Prostate gland (tissue), 2 donors: ENCODE measurements around the gene LANCL1. TPM values are rescaled to one million over a fixed set of nuclear protein-coding genes. Genes with fewer than 3 reads are reported as not detected.

Experiments used
- DNase-seq: peaks from one replicate; pipeline ENCODE4 v3.0.0-alpha.2; 2019; ENCODE audit warnings: low spot score
- H3K27ac ChIP-seq, 2 donors: fragments of 200-600 bp; sonication (generic); 2 replicates each; pipeline ENCODE4 v1.5.1; 2017 to 2019
- H3K27me3 ChIP-seq: fragments of 200-600 bp; sonication (generic); replicated peaks from 2 replicates; pipeline ENCODE4 v1.5.1; 2019; ENCODE audit not compliant: insufficient read depth
- H3K36me3 ChIP-seq, 2 donors: fragments of 200-600 bp; sonication (generic); 1 replicate in 1 of 2; 2 replicates in 1 of 2; pipeline versions ENCODE4 v1.5.1 to v1.8.1; 2017 to 2019
- H3K4me1 ChIP-seq: fragments of 200-600 bp; sonication (generic); replicated peaks from 2 replicates; pipeline ENCODE4 v1.5.1; 2019
- H3K4me3 ChIP-seq, 2 donors: fragments of 200-600 bp; sonication (generic); 2 replicates each; pipeline ENCODE4 v1.5.1; 2017 to 2019
- H3K9me3 ChIP-seq: fragments of 200-600 bp; sonication (generic); 2 replicates; pipeline ENCODE4 v1.5.1; 2017
- POLR2A ChIP-seq: fragments of 450-650 bp; IDR thresholded peaks from one replicate; pipeline ENCODE4 v1.6.1; 2016; ENCODE audit warnings: antibody characterized with exemption, mild to moderate bottlenecking
- POLR2AphosphoS5 ChIP-seq: sonication (generic); formaldehyde crosslinking; IDR thresholded peaks from one replicate; pipeline ENCODE4 v1.6.1; 2017; ENCODE audit warnings: antibody characterized with exemption
- WGBS: methylation state at CpG from one replicate; pipeline ENCODE4 v1.1.5; 2018; 5-methylcytosine and 5-hydroxymethylcytosine counted together
- intact Hi-C: fragments of 100-400 bp; cut with DNase I; formaldehyde crosslinking; loops from one replicate; pipeline ENCODE4 v1.14.2; 2022
- total RNA-seq, 2 donors: library from RNA; depleted of rRNA; stranded (reverse); fragments of >200 nt; gene quantifications; one replicate each; pipeline ENCODE4 v1.1.0, GENCODE V29; 2016
- TF ChIP-seq, protein P1 (sequence below), 4 experiments: fragments of 200-600 bp in 2 of 4; fragments of 450-650 bp in 2 of 4; sonication (generic) in 2 of 4; IDR thresholded peaks; 1 replicate in 3 of 4; 2 replicates in 1 of 4; pipeline ENCODE4 v1.5.1; 2016 to 2019; ENCODE audit warnings: antibody characterized with exemption in 4 of 4, mild to moderate bottlenecking in 2 of 4, moderate library complexity in 2 of 4

LANCL1 gene
- total RNA-seq, 2 donors from 2014 or later, result 48.2 to 50.1 TPM

DNA sequence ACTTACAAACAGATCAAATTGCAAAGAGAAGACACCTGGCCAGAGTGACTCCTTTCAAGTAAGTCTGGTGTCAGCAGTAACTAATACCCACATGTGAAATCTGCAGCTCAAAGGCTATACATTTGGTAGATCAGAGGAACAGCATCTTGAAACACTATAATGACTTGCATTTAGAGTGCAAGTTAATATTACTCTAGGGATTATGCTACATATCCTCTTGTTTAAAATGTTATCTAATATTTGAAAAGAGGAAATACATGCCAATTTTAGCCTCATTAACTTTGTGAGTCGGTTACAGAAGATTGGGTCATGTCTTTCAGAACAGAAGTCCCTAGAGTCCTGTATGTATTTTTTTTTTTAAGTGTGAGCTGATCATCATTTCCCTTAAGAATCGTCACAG, 15.2 kb downstream of the LANCL1 start:
- DNase-seq, result no peak
- Histone ChIP-seq H3K4me1 (no peaks in the 10 kb centered on the region), H3K27me3 (no peaks in the 10 kb centered on the region), H3K9me3 (no peaks in the 10 kb centered on the region), H3K36me3 (no peaks in the 10 kb centered on the region), H3K27ac (no peak overlapping the region), H3K4me3 (no peak overlapping the region)
- WGBS, result 52% methylated on average over 2 of the region's 2 CpGs
- TF ChIP-seq, protein P1, sequence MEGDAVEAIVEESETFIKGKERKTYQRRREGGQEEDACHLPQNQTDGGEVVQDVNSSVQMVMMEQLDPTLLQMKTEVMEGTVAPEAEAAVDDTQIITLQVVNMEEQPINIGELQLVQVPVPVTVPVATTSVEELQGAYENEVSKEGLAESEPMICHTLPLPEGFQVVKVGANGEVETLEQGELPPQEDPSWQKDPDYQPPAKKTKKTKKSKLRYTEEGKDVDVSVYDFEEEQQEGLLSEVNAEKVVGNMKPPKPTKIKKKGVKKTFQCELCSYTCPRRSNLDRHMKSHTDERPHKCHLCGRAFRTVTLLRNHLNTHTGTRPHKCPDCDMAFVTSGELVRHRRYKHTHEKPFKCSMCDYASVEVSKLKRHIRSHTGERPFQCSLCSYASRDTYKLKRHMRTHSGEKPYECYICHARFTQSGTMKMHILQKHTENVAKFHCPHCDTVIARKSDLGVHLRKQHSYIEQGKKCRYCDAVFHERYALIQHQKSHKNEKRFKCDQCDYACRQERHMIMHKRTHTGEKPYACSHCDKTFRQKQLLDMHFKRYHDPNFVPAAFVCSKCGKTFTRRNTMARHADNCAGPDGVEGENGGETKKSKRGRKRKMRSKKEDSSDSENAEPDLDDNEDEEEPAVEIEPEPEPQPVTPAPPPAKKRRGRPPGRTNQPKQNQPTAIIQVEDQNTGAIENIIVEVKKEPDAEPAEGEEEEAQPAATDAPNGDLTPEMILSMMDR (IDR thresholded peaks at IDR 0.05), result no peak
- no peak for TF ChIP-seq POLR2A
- no peak for TF ChIP-seq POLR2AphosphoS5
- intact Hi-C loops, result no loop called here

DNA sequence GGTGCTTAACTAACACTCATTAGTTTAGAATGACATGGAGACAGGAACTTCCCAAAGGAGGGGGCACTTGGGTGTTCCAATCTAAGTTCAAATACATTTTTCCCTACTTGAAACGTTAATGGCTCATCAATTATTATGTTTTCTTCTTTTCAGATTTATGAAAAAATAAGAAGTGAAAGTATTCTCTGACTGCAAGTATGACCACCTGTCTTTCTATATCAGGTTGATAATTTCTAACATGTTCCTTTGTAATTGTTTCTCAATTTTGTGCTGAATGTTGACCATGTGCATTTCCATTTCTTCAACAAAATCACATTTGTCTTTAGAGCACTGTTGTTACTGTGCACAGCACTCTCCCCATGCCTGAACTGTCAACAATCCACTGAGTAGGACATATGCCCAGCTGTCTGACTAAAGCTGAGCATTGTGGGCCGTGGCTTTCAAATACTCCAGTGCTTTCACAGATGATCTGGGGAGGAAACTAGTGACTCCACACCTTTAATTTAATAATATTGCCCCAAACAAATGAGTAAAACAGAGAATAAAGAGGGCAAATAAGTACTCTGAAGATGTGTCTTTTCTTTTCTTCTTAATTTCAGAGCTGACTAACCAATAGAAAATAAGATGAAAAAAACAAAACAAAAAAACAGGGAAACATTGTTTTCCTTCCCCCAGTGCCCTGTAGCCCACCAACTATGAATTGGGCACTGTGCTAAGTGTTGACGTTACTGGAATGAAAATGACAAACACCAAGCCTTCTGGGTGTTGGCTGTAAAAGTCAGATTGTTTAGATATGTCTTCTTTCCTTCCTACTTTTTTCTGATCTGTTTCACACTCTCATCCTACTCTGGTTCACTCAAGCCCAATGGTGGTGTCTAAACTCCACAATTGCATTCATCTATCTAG, 16.0 kb downstream of the LANCL1 start:
- 91% methylated on average over 3 of the region's 3 CpGs for WGBS
- DNase-seq, result no peak
- no peaks in the 10 kb centered on the region for H3K27me3 ChIP-seq
- TF ChIP-seq POLR2A (no peak), POLR2AphosphoS5 (no peak)
- TF ChIP-seq, protein P1 (IDR thresholded peaks at IDR 0.05), result no peak
- H3K36me3 ChIP-seq, result no peaks in the 10 kb centered on the region
- H3K9me3 ChIP-seq, result no peaks in the 10 kb centered on the region
- H3K4me3 ChIP-seq, result no peak overlapping the region
- intact Hi-C loops, result no loop called here
- H3K27ac ChIP-seq, result no peak overlapping the region
- no peaks in the 10 kb centered on the region for H3K4me1 ChIP-seq

- Histone ChIP-seq H3K4me3 (no peak overlapping the region), H3K36me3 (no peaks in the 10 kb centered on the region), H3K4me1 (no peaks in the 10 kb centered on the region), H3K9me3 (no peaks in the 10 kb centered on the region), H3K27me3 (no peaks in the 10 kb centered on the region), H3K27ac (no peak overlapping the region)
- DNase-seq, result no peak
- TF ChIP-seq POLR2A (no peak), POLR2AphosphoS5 (no peak)
- TF ChIP-seq, protein P1 (IDR thresholded peaks at IDR 0.05), result no peak
- intact Hi-C loops, result no loop called here
- 82% methylated on average over 5 of the region's 5 CpGs for WGBS
Observed at GRCh38 chr2:210459880-210460279, 16.7 kb downstream of the LANCL1 start.

GRCh38 chr2:210459407-210459806, 17.2 kb downstream of the LANCL1 start:
- Histone ChIP-seq H3K9me3 (no peaks in the 10 kb centered on the region), H3K27me3 (no peaks in the 10 kb centered on the region), H3K36me3 (no peaks in the 10 kb centered on the region), H3K4me3 (no peak overlapping the region), H3K27ac (no peak overlapping the region), H3K4me1 (no peaks in the 10 kb centered on the region)
- TF ChIP-seq POLR2A (no peak), POLR2AphosphoS5 (no peak)
- TF ChIP-seq, protein P1 (IDR thresholded peaks at IDR 0.05), result no peak
- intact Hi-C loops, result no loop called here
- no peak for DNase-seq
- 97% methylated on average over 3 of the region's 3 CpGs for WGBS

DNA sequence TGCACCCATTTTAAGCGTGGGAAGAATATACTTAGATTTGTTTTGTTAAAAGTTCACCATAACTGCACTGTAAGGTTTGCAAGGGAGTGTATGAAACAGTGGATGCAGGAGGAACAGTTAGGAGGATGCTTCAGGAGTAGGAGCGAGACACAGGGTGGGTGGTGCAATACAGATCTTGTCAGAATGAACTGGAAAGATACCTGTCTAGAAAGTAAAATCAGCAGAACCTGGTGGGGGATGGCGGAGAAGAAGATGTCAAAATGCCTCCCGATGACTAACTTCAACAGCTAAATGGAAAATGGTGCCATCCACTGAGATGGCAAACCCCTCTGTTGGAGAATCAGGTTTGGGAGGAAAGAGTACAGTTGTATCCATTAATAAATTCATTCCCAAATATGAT, 18.2 kb downstream of the LANCL1 start:
- no peak for DNase-seq
- Histone ChIP-seq H3K9me3 (no peaks in the 10 kb centered on the region), H3K4me3 (no peak overlapping the region), H3K27ac (no peak overlapping the region), H3K4me1 (no peaks in the 10 kb centered on the region), H3K27me3 (no peaks in the 10 kb centered on the region), H3K36me3 (no peaks in the 10 kb centered on the region)
- 98% methylated on average over 4 of the region's 4 CpGs for WGBS
- TF ChIP-seq POLR2AphosphoS5 (no peak), POLR2A (no peak)
- TF ChIP-seq, protein P1 (IDR thresholded peaks at IDR 0.05), result no peak
- intact Hi-C loops, result no loop called here
